ENCODE data around the gene SLF1.

The SLF1 gene

DNA sequence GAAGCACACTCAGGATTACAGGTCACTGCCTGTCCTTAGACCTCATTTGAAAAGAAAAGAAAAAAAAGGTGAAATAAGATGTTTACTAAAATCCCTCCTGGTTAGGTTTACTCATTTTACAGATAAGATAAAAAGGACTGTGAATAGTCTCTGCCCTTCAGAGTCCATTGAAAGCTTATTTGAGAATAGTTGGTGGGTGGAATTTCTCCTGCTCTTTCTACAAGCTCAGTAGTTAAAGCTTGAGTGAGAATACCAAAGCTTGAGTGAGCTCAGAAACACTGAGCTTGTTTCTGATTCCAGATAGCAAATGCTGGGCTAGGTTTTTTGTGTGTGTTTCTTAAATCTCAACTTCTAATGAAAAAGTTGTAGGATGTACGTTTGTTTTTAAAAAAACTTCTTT is 106.7 kb downstream of the SLF1 start:
- no peak for DNase-seq

DNA sequence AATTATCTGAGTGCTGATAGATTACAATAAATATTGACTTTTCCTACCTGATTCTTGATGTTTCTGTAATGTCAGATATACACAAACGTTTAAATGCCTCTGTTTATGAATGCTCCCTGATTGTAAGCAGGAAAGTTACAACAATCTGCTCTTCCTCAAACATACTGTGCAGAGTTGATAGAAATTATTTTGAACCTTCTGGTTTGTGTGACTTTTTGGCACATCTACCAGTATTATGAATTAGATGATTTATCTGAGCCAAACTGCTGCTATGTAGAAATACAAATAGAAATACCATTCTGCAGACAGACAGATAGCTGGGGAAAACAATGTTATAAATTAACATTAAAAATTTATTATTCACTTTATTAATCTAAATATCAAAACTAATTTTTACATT is 113.0 kb downstream of the SLF1 start:
- no peak for DNase-seq

DNA sequence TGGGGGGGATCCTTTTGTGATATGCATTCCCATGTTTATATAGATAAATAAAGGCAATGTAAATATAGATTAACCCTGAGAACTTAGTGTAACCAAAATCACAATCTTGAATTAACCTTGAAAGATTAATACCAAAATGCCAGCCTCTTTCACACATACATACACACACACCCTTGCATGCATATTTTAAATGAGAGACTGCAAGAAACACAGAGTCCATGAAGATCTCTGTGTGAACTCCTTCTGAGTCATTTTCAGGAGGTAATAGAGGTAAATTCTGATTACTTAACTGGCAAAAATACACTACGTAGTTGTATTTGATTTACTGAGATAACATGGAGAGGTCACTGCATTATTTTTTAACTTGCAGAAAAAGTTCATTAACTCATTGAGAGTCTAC is 118.0 kb downstream of the SLF1 start:
- DNase-seq, result no peak

DNA sequence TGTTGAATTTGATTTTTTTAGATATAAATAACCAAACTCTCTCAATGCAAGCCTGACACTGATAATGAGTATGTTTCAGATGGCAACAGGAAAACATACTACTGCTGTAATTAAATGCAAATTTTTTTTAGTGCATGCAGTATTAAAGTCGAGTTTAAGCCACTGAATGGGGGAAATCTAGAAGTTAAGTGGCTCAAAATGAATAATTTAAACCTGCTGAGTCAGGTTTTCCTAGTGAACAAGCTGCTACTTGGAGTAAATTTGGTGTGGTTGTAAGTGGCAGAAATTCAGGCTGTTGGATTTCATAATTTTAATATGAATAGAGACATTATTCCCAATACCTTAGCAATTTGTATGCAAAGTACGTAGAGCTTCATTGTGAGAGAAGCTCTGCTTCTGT is 121.8 kb downstream of the SLF1 start:
- DNase-seq, result no peak

DNA sequence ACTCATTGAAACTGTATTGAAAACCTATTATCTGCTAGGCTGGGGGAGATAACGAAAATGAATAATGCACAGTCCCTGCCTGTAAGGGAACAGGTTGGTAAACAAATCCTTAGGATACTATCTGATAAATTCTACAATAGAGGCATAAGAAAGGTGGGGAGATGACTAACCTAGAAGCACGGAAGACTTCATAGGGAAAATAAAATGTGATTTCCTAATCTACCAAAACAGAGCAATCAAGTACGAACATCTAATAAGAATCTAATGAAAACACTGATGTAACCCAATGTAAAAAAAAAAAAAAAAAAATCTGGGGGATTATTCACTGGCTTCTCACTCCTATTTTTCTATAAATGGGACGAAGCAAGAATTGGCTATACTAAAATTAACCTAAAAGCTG is 124.4 kb downstream of the SLF1 start:
- DNase-seq, result no peak

DNA sequence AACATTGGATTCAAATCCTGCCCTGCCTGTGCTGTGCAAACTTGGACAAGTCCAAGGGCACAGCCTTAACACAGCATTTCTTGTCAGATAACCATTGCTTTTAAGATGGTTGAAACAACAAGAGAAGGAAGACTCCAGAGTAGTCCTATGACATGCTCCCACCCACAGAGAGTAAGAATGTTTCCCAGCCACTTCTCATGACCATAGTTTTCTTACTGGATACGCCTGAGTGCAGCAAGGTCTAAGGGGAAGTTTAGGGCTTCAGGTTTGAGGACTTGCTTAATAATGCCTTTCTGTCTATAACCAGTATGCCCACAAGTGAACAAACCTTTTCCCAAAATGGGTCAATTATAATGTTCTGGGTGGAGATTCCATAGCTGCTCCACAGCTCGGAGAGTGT is 126.4 kb downstream of the SLF1 start:
- no peak for DNase-seq

DNA sequence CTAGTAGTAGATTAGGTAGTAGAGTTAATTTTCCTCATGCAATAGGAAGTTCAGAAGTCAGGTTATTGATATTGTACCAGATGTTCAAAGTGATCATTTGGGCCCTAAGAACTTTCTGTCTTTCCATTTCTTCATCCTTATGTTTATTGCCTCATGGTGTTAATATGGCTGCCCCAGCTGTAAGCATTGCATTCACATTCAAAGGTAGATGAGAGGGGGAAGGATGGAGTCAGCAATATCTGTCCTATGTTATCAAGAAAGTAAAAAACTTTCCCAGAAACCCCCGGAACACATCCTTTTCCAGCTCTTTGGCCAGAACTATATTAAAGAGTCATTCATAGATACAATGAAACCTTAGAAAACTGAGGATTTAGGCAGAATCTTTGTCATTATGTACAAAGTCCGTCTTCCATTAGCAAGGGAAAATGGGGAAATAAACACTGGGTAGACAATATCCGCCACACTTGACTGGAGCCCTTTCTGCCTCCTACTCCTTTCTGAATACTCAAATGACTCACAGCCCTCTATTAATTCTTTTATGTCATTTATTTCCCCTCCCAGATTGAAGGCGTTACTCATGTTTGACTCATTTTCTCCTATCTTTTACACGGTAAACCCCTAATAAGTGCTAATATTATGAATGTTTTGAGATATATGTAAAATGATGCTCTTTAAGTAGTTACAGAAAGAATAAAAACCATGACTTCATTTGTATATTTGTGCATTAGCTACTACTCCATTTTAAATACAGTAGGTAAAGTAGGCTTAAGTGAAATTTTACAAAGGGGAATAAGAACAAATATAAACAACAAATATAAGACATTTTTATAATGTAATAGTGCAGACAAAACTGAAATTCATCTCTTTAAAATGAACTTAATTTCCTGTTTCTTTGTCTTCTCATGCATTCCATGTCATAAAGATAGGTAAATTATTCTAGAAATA is 127.6 kb downstream of the SLF1 start:
- no peak for DNase-seq

DNA sequence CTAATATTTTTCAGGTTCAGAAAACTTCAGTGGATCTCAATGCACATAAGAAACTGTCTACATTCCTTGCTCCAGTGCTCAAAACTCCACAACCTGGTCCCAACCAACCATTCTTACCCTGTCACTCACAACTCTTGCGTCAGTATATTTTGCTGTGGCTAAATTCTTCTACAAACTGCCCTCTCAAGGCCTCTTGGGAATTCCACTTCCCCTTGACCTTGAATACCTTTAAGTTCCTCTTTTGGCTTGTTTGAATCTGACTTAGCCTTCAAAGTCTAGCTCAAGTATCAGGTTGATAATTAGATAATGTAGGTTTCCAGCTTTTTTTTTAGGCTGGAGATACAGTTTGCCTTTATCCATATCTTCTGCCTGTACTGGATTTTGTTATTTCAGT is 128.3 kb downstream of the SLF1 start:
- DNase-seq, result no peak

Measured in CD4-positive, alpha-beta T cell treated with Interleukin-10 for 1 hour (primary cell).